Smooth muscle cell (in vitro differentiated cells): Measurements from ENCODE around the gene MGAT5B. TPM values are rescaled to one million over a fixed set of nuclear protein-coding genes. Genes with fewer than 3 reads are reported as not detected.

Experiments used
- DNase-seq: peaks from one replicate; lab custom pipeline; 2025; ENCODE audit not compliant: unreplicated experiment; lab: John Stamatoyannopoulos, UW
- H2AFZ ChIP-seq: fragments of 200-600 bp; sonication (generic); 2 replicates; pipeline ENCODE4 v1.6.0; 2016; ENCODE audit warnings: antibody characterized with exemption, low read depth, mild to moderate bottlenecking
- H3F3A ChIP-seq: fragments of 200-600 bp; sonication (generic); 2 replicates; pipeline ENCODE4 v1.6.0; 2017; ENCODE audit warnings: antibody characterized with exemption, low read depth
- H3K27ac ChIP-seq: fragments of 200-600 bp; sonication (generic); 2 replicates; pipeline ENCODE4 v1.5.1; 2016; ENCODE audit warnings: low read depth, mild to moderate bottlenecking
- H3K27me3 ChIP-seq: fragments of 200-600 bp; sonication (generic); 2 replicates; pipeline ENCODE4 v1.6.1; 2016; ENCODE audit warnings: low read depth, mild to moderate bottlenecking
- H3K36me3 ChIP-seq: fragments of 200-600 bp; sonication (generic); 2 replicates; pipeline ENCODE4 v1.5.1; 2016; ENCODE audit warnings: low read depth
- H3K4me1 ChIP-seq: fragments of 200-600 bp; sonication (generic); 2 replicates; pipeline ENCODE4 v1.5.1; 2016; ENCODE audit warnings: low read depth
- H3K4me2 ChIP-seq: fragments of 200-600 bp; sonication (generic); 2 replicates; pipeline ENCODE4 v1.6.0; 2016; ENCODE audit warnings: mild to moderate bottlenecking
- H3K4me3 ChIP-seq: fragments of 200-600 bp; sonication (generic); 2 replicates; pipeline ENCODE4 v1.5.1; 2016; ENCODE audit warnings: mild to moderate bottlenecking
- H3K79me2 ChIP-seq: fragments of 200-600 bp; sonication (generic); 2 replicates; pipeline ENCODE4 v1.6.0; 2016; ENCODE audit warnings: low read depth, mild to moderate bottlenecking
- H3K9ac ChIP-seq: fragments of 200-600 bp; sonication (generic); 2 replicates; pipeline ENCODE4 v1.6.0; 2016; ENCODE audit warnings: low read depth
- H3K9me3 ChIP-seq: fragments of 200-600 bp; sonication (generic); replicated peaks from 2 replicates; pipeline ENCODE4 v1.5.1; 2016; ENCODE audit warnings: low read depth
- H4K20me1 ChIP-seq: fragments of 200-600 bp; sonication (generic); 2 replicates; pipeline ENCODE4 v1.6.0; 2016; ENCODE audit warnings: low read depth
- WGBS: methylation state at CpG from one replicate; pipeline ENCODE4 v1.1.7; 2016; ENCODE audit warnings: low lambda C conversion rate; 5-methylcytosine and 5-hydroxymethylcytosine counted together
- polyA plus RNA-seq: library from polyadenylated mRNA; unstranded; fragments of >200 nt; fragmentation: Nextera tagmentation; extraction: Ambion mirVana; gene quantifications from 2 replicates; pipeline ENCODE4 v1.2.1, GENCODE V29; 2016
- total RNA-seq: library from RNA; depleted of rRNA; stranded (reverse); fragments of >200 nt; gene quantifications from 2 replicates; pipeline ENCODE4 v1.2.3, GENCODE V29; 2014
- TF ChIP-seq, protein P1 (sequence below): fragments of 200-600 bp; sonication (generic); IDR thresholded peaks from 2 replicates; pipeline ENCODE4 v1.5.1; 2017; ENCODE audit warnings: borderline replicate concordance, mild to moderate bottlenecking, antibody characterized with exemption; ENCODE audit not compliant: insufficient read depth, poor library complexity, severe bottlenecking

MGAT5B gene
- total and polyA plus RNA-seq, 2 experiments from 2014 or later = 0.78 to 7.6 TPM

DNA sequence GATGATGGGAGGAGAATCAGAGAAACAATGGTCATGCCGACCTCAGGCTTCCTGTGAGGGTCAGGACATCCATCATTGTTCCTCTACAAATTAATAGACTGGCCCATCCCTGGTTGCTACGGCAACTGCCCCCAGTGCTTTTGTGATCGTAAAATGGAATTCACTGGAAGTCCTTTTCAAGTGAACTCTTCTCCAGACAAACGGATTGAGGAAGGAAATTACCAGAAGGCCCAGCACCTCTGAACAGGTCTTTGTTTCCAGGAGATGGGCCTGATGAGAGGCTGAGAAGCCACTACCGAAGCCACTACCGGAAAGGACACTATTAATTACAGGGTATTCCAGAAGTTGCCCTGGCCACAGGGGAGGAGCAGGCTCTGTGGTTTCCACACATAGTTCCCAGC is 126.0 kb downstream of the MGAT5B start:
- Histone ChIP-seq H4K20me1 (no peaks in the 10 kb centered on the region), H3K79me2 (no peaks in the 10 kb centered on the region), H3K27me3 (peaks cover 4% of the 10 kb centered on the region), H2AFZ (no peak overlapping the region), H3K4me3 (no peak overlapping the region), H3K4me2 (no peak overlapping the region), H3F3A (no peaks in the 10 kb centered on the region), H3K9me3 (no peaks in the 10 kb centered on the region), H3K36me3 (no peaks in the 10 kb centered on the region), H3K4me1 (peaks cover 29% of the 10 kb centered on the region), H3K9ac (no peak overlapping the region), H3K27ac (no peak overlapping the region)
- TF ChIP-seq, protein P1, sequence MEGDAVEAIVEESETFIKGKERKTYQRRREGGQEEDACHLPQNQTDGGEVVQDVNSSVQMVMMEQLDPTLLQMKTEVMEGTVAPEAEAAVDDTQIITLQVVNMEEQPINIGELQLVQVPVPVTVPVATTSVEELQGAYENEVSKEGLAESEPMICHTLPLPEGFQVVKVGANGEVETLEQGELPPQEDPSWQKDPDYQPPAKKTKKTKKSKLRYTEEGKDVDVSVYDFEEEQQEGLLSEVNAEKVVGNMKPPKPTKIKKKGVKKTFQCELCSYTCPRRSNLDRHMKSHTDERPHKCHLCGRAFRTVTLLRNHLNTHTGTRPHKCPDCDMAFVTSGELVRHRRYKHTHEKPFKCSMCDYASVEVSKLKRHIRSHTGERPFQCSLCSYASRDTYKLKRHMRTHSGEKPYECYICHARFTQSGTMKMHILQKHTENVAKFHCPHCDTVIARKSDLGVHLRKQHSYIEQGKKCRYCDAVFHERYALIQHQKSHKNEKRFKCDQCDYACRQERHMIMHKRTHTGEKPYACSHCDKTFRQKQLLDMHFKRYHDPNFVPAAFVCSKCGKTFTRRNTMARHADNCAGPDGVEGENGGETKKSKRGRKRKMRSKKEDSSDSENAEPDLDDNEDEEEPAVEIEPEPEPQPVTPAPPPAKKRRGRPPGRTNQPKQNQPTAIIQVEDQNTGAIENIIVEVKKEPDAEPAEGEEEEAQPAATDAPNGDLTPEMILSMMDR = no peak
- 50% methylated on average over 6 of the region's 6 CpGs for WGBS
- DNase-seq = no peak

DNA sequence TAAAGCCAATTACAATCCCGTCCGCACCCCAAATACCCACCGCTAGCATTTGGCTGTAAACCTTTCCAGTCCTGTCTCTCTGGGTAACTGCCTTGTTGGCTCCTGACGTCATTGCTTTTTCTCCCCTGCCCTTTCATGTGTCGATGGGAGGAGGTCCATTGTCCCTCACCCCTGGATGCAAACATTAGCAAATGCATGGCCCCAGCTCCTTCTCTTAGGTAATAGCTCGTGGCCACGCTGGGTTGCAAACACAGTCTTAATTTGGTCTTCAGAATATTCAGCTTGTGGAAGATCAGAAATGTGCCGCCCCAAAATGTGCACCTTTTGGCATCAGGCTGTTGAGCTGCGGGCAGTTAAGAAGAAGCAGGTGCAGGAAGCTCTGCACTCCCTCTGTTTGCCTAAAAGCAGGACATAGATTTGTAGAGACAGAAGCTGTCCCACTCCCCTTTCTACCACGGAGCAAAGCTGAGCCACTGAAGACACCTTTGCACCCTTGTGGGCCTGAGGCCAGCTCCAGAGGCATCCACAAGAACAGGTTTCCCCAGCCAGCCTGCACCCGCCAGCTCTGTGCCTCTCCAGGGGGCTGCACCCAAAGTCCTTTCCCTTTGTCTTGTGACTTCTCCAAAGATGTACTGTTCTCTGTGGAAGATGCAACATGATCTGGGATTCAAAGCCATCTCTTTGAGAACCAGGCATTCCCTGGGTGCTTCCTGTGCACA is 127.3 kb downstream of the MGAT5B start:
- Histone ChIP-seq H4K20me1 (no peaks in the 10 kb centered on the region), H3F3A (no peaks in the 10 kb centered on the region), H3K27me3 (peaks cover 4% of the 10 kb centered on the region), H3K4me2 (no peak overlapping the region), H2AFZ (no peak overlapping the region), H3K9ac (no peak overlapping the region), H3K27ac (no peak overlapping the region), H3K36me3 (no peaks in the 10 kb centered on the region), H3K79me2 (no peaks in the 10 kb centered on the region), H3K4me1 (peaks cover 29% of the 10 kb centered on the region), H3K9me3 (no peaks in the 10 kb centered on the region), H3K4me3 (no peak overlapping the region)
- TF ChIP-seq, protein P1 = no peak
- WGBS = 56% methylated on average over 11 of the region's 11 CpGs
- DNase-seq = no peak

DNA sequence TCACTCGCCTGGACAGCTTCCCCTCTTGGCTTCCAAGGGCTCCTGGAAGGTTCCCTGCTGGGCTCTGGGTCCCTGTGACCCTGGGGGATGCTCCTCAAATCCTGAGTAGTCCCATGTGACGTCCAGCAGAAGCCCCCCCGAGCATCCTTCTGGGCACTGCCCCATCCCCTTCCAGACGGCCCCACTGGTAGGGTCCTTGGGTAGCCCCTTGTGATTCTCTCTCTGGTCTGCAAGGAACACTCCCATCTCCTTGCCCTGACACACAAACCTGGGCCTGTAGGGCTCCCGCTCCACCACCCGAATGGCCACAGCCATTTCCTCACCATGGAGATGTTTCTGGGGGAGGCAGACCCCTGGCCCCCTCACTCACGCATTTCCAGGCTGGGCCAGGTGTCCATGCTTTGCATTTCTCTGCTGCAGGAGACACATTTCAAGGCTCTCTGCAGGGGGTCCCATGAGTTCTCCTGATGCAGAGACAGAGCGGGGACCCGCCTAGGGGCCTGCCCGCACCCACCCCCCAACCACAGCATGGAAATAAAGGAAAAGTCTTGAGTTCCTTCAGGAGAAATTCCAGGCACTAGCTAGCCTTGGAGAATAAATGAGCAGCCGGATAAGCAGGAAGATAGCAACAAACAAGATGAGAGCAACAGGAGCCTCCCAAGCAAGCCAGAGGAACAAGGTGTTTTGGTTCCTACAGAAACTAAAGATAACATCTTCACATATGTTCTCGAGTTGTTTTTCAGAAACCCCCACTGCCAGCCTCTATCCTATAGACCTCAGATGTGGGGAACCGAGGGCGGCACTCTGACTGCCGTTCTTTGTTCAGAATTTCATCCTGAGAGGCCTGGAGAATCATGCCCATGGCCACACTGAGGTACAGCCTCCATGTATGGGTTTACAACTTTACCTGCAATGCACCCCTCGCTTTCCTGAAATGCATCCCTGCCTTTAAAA is 128.8 kb downstream of the MGAT5B start:
- 84% methylated on average over 16 of the region's 16 CpGs for WGBS
- H3F3A ChIP-seq = no peaks in the 10 kb centered on the region
- TF ChIP-seq, protein P1 = no peak
- H3K4me2 ChIP-seq = no peak overlapping the region
- no peaks in the 10 kb centered on the region for H3K9me3 ChIP-seq
- H3K27ac ChIP-seq = no peak overlapping the region
- H2AFZ ChIP-seq = no peak overlapping the region
- H3K9ac ChIP-seq = no peak overlapping the region
- H3K27me3 ChIP-seq = peaks cover 4% of the 10 kb centered on the region
- no peak overlapping the region for H3K4me3 ChIP-seq
- no peaks in the 10 kb centered on the region for H3K79me2 ChIP-seq
- no peaks in the 10 kb centered on the region for H4K20me1 ChIP-seq
- peaks cover 29% of the 10 kb centered on the region for H3K4me1 ChIP-seq
- H3K36me3 ChIP-seq = no peaks in the 10 kb centered on the region
- DNase-seq = no peak
